HG02759 (cell line): ENCODE measurements around the gene LZTR1.
"Not testable (repeated sequence)": the region's sequence is repeated elsewhere in the genome, so short reads cannot be mapped to it uniquely, and the experiment has no call there.

ENCODE experiments used
- ATAC-seq: cut with Tn5 transposase; IDR thresholded peaks from one replicate; pipeline ENCODE4 v1.9.1; 2021; ENCODE audit warnings: mild to moderate bottlenecking, moderate library complexity; ENCODE audit not compliant: unreplicated experiment

Gene LZTR1

DNA sequence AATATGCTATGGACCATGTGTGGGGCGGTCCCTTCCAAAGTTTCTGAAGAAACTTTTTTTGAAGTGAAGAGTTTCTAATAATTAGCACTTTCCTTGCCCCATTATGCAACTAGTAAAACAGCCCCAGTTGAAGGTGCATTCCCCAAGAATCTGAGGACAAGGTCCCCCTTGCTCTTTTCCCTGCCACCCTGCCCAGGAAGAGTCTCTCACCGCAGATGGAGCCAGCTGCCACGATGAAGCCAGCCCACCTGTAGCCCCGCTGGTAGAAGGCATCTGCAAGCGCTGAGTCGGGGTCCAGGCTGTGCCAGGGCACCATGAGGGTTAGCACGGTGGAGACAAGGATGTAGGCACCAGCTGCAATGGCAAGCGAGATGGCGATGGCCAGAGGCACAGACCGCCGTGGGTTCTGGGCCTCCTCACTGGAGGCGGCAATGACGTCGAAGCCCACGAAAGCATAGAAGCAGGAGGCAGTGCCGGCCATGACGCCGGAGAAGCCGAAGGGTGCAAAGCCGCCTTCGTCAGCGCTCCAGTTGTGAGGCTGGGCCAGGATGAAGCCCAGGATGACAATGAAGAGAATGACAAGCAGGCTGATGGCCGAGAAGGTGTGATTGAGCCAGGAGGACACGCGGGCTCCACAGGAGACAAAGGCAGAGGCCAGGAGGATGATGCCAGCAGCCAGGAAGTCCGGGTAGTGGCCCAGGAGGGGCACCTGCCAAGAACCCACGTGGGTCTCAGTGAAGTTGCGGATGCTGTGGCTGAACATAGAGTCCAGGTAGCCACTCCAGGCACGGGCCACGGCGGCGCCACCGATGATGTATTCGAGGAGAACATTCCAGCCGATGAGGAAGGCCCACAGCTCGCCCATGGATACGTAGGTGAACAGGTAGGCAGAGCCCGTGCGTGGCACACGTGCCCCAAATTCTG is 48.8 kb downstream of the LZTR1 start:
- no peak for ATAC-seq

DNA sequence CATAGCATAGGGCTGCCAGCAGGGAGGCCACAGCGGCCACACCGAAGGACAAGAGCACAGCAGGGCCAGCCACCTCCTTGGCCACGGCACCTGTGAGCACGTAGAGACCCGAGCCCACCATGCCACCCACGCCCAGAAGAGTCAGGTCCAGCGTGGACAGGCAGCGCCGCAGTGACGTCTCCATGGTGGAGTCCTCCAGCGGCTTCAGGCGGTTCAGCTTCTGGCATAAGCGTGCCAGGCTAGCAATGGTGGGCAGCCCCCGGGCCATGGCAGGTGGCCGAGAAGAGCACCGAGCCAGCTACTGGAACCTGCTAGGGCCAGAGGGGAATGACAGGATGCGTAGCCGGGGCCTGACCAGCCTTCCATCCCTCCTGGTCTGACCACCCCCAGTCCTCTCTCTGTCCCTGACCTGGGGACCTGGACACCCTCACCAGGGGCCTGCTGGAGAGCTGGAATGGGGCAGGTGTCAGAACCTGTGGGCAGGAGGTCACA is 49.5 kb downstream of the LZTR1 start:
- no peak for ATAC-seq

DNA sequence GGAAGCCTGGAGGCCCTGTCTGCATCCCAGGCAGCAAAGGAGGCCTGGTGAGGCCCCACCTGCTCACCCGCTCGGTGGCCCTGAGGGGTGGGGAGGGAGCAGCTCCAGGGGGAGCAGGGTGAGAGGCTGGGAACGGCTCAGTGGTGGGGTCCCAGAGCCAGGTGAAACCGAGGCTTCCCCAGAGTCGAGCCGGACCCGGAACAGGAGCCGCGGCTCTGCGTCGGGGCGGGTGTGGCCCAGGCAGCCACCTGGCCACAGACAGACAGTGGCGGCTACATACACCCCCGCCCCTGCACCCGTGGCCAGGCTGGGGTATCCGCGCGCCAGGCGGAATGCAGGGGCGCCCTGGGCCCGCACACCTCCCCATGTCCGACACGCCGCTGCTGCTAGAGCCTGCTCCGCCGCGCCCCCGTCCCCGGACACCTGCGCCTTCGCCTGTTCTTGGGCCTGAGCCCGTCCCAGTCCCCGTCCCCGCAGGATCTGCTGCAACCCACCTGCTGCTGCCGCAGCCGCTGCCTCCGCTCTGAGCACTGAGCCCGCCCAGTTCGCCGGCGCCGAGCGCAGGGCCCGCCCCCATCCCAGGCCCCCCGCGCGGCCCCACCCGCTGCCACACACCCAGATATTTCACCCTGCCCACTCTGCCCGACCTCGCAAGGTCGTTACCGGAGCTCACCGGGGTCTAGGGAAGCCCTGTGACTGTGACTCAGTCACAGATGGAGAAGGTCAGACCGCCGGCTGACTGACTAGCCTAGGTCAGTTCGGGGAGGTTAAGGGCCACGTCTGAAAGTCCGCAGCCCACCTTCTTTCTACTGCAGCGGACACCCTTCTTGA is 50.2 kb downstream of the LZTR1 start, which contains the start of gene SLC7A4:
TSS of gene SLC7A4 (minus strand) at position 525 of the 831 bp plus-strand sequence. CDS start 749 bp downstream, outside the sequence.
- no peak for ATAC-seq

DNA sequence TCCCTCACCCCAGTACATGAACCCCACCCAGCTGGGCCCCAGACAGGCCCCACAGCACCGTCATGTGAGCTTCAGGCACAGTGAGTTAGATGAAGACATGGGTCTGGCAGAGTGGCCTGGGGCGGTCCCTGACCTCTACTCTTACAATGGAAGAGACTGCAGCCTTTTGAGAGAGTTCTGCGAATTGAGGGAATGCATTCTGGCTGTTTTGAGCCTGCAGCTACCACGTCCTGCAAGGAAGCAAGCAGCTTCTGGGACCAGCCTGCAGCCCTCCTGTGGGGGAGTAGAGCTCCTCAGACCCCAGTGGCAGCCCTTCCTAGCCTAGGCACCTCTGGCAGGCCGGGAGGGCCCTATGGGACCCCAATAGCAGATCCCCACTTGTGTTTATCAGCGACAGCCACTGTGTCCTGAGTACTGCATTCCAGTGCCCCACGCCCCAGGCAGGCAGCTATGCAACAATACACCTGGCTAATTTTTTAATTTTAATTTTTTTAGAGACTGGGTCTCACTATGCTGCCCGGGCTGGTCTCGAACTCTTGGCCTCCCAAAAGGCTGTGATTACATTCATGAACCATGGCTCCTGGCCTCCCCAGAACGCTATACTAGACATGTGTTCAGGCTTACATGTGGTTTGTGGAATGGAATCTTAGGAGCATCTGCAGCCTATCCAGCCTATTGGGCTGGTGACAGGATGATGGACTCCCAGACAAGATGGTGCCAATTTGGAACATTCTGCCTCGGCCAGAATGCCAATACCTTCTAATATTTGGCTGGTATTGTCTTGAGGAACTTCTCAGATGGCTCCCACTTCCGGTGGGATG is 51.0 kb downstream of the LZTR1 start:
- ATAC-seq: no peak

DNA sequence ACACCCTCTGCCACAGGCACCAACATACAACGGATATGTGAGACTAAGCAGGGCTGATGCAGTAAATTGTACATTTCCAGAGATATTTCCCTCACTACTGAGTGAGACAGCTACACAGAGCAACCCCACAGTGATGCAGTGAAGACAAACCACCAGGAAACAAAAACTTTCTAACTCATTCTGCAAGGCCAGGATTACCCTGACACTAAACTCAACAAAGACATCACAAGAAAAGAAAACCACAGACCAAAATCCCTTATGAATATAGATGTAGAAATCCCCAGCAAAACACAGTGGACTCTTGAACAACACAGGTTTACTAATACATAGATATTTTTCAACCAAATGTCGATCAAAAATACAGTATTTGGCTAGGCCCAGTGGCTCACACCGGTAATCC is 51.8 kb downstream of the LZTR1 start:
- ATAC-seq: no peak

DNA sequence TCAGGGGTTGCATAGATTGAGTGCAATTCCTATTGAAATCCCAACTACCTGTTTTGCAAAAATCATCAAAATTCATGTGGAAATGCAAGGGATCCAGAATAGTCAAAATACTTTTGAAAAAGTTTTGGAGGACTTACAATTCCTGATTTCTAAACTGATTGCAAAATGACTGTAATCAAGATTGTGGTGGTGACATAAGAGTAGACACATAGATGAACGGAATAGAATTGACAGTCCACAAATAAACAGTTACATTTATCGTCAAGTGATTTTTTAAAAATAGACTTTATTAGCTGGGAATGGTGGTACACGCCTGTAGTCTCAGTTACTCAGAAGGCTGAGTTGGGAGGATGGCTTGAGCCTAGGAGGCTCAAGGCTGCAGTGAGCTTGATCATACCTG is 52.9 kb downstream of the LZTR1 start:
- ATAC-seq: no peak

DNA sequence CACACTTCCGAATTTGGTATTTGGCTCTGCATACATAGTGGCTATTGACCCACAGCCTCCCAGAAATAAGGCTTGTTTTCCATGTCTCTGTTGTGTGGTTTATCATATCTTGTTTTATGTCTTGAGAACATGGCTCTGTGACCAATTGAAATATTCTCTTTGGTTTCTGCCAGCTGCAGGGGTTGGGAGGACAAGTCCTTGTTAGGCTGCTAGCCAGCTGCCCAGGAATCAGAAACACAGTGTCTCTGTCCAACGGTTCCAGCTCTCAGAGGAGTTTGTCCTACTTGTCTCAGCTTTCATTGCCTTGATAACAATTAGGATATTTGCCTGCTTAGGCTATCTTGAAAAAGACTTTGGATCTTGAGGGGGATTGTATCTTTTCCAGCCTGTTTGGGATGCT is 56.3 kb downstream of the LZTR1 start:
- no peak for ATAC-seq

DNA sequence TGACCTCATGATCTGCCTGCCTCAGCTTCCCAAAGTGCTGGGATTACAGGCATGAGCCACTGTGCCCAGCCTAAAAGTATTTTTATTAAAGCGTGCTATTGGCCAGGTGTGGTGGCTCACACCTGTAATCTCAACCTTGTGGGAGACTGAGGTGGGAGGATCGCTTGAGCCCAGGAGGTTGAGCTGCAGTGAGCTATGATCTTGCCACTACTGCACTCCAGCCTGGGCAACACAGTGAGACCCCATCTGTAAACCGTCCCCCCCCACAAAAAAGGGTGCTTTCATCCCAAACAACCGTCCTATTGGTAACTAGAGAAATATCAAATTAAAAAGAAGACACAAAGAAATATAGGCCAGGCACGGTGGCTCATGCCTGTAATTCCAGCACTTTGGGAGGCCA is 57.1 kb downstream of the LZTR1 start:
- ATAC-seq: not testable (repeated sequence)

DNA sequence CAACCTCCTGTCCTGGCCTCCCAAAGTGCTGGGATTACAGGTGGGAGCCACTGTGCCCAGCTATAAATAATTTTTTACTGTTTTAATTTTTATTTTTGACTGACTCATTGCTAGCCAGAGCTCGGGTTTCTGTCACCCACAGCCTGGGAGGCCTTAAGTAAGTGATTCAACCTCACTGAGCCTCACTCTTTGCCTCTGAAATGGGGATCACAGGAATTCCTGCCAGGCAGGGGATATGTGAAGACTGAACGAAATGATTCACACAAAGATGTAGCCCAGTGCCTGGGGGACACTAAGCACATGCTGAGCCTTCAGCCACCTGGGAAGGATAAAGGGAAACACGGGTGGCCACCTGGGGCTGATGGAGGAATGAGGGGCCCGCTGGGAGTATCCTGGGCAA is 59.8 kb downstream of the LZTR1 start:
- no peak for ATAC-seq

DNA sequence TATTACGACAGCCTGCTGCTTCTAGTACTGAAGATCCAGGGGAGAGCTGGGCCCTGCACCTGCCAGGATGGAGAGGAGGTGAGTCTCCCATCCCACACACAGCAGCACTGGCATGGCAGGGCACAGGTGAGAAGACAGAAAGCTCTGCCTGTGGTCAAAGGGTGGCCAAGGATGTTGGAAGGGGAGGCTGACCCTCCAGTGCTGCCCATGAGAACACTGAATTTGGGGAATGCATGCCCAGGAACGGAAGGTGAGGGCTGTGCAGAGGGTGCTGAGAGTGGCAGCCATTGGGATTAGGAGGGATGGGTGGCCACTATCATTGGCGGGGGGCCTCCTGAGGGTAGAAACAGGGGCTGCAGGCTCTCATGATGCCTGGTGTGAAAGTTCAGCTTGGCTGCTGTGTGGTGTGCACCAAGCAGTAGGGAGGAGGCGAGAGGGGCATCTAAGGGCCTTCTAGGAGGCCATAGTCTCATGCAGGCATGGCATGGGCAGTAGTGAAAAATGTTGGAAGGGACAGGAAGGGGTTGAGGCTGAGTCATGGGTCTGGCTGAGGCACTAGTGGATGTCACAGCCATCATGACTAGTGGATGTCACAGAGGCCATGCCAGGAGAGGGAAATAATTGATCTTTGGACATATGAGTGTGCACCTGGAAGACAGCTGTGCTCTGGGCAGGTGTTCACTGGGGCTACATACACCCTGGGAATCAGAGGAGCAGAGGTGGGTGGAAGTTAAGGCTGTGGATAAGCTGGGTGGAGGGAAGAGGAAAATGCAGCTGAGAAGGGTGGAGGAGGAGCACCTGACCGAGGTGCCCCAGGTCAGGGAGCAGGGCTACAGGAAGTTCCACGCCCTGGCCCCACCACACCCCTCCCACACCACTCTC is 61.1 kb downstream of the LZTR1 start:
- no peak for ATAC-seq

DNA sequence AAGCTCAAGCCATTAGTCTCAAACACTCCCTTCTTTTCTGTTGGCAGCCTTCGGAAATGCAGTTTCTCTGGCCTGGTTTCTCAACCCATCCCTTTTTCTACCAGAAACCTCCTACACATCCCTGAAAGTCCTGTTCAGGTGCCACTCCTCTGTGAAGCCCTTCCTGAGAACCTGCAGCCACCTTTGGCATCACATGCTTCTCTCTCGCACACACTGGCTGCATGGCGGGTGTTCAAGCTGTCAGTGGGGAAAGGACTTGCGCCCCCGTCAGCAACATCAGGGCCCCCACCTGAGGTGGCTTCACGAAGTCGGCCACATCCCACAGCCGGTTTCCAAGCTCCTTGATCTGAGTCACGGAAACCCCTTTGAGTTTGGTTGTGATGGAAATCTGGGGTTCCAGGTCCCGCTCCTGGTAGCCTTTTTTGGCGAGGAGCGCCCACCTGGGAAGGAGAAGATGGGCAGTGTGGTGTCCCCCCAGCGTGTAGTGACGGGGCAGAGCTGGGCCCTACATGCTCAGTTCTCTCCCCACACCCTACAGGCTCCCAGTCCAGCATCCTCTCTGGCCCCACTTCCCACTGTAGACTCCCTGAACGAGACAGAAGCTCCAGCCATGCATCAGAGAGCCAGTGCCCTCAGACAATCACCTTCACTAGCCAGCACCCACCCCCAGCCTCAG is 61.9 kb downstream of the LZTR1 start:
- no peak for ATAC-seq

DNA sequence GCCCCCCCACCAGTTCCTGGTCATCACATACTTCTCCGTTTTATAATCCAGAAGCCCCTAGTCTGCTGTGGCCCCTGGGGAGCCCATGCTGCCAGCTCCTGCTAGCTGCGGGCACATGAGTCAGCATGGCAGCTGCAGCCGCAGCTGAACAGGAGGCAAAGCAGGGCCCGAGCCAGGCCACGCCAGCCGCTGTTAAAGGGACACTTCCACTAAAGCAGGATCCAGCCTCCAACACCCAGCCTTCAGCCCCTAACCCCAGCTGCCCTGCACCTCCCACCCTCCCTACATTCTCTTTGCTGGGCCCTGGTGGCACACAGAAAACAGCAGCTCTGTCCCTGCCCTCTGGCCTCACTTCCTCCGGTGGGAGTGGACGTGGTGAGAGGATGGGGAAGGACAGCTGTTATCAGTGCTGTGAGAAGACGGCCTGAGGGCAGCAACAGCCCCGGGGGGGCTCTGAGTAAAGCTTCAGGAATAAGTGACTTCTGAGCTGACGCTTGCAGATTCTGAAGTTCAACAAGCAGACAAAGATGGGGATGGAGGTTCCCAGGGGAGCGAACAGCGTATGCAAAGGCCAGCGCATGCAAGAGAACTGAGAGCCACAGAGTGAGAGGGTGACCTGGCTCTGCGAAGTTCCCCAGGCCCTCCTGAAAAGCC is 63.0 kb downstream of the LZTR1 start:
- no peak for ATAC-seq

DNA sequence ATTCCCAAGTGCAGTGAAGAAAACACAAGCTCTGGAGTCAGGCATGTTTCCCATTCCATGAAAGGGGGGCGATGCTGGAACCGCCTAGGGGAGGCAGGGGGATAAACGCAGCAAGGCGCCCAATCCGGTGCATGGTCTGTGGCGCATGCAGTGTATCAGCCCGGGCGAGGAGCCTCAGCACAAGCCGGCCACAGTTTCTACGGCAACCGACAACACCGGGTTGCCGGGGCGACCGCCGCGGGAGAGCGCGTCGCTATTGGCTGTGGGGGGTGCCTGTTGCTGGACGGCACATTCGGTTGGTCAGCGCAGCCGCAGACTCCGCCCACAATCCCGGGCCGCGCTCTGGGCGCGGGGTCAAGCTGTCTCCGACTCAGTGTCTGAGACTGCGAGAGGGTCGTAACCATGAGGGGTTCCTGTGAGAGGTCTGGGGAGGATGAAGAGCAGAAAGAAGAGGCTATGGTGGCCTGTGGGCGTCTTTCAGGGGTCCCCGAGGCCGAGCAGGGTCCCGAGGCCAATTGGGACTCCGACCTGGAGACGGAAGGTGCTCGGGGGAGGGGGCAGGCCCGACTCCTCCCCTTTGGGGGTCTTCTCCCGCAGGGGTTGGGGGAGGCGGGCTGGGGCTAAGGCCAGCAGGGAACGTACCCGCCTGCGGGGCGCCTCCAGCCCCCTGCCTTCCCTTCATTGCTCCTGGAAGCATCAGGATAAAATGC is 63.6 kb downstream of the LZTR1 start, which contains the start of gene LRRC74B:
TSS of gene LRRC74B (plus strand) at position 362 of the 710 bp plus-strand sequence. CDS start at position 403, 41 bp downstream.
- ATAC-seq: peak; percentile 98

DNA sequence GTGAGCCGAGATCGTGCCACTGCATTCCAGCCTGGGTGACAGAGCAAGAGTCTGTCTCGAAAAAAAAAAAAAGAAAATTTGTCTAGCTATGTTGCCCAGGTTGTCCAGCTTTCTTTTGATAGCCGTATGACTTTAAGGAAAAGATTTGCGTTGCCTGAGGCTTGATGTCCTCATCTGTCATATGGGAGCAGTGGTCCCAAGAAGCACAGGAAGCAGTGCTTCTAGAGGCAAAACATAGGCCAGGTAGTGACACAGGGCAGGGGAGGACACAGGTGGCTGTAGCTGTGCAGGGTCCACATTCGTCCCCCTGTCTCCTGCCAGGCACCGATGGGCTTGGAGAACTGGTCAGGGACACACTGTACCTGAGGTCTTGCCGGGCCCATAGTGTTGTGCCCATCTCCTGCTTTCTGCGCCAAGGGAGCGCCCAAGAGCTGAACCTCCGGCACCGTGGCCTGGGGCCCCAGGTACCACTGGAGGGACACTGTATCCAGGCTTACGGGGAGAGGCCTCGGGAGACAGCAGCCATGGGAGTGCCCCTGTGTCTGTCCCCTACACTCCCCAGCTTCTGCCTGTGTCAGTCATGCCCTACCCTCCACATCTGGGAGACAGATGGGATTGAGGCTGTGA is 65.1 kb downstream of the LZTR1 start:
- no peak for ATAC-seq

DNA sequence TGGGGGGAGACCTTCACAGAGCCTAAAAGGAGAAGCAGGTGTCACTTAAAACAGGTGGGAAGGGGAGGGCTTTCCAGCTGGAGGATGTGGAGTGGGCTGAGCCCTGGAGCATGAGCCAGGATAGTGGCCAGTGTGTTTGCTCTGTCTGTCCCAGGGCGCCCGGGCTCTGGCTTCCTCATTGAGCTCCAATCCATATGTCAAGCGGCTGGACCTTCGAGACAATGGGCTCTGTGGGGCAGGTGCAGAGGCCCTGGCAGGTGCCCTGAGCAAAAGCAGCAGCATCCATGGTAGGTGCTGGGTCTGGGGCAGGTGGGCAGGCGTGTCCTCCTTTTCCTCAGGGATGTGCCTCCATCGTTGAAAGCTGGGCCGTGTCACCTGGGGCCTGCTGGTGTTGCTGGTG is 65.6 kb downstream of the LZTR1 start:
- ATAC-seq: no peak

DNA sequence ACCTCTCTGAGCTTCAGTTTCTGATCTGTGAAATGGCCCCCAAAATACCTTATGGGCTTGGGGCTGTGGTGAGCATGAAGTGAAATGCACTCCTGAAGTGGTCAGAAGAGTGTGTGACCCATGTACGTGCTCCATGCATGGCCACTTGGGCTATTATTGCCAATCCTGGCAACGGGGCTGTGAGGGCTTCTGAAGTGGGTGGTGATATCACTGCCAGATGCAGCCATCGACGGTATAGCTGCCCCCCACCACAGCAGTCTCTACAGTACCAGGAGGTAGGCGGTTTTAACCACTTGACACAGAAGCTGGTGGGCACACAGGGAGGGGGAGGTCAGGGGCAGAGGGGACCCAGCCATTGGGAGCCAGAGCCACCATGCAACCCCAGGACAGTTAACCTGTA is 66.4 kb downstream of the LZTR1 start:
- not testable (repeated sequence) for ATAC-seq
